ENCODE data around the gene SF3A1.

SF3A1 gene

GRCh38 chr22:30293026-30293425, 63.7 kb downstream of the SF3A1 start:
- no peaks in the 10 kb centered on the region for H3K36me3 ChIP-seq (ENCODE audit: control insufficient read depth, insufficient read depth, low read length)
- H3K27me3 ChIP-seq (ENCODE audit: control insufficient read depth, insufficient read depth, low read length) = no peaks in the 10 kb centered on the region
- peak overlapping the region; percentile 98 for H3K27ac ChIP-seq
- no peak for TF ChIP-seq CTCF (IDR thresholded peaks at IDR 0.05)
- peaks cover 22% of the 10 kb centered on the region for H3K4me1 ChIP-seq
- no peak overlapping the region for H3K4me3 ChIP-seq (ENCODE audit: low read depth, low read length)
- no peak overlapping the region for H3K9ac ChIP-seq
- H3K4me2 ChIP-seq (ENCODE audit: low read length) = no peak overlapping the region
- H2AFZ ChIP-seq = no peak overlapping the region
- no peaks in the 10 kb centered on the region for H3K79me2 ChIP-seq
- H3K9me3 ChIP-seq (ENCODE audit: control insufficient read depth, low read length) = no peaks in the 10 kb centered on the region

DNA sequence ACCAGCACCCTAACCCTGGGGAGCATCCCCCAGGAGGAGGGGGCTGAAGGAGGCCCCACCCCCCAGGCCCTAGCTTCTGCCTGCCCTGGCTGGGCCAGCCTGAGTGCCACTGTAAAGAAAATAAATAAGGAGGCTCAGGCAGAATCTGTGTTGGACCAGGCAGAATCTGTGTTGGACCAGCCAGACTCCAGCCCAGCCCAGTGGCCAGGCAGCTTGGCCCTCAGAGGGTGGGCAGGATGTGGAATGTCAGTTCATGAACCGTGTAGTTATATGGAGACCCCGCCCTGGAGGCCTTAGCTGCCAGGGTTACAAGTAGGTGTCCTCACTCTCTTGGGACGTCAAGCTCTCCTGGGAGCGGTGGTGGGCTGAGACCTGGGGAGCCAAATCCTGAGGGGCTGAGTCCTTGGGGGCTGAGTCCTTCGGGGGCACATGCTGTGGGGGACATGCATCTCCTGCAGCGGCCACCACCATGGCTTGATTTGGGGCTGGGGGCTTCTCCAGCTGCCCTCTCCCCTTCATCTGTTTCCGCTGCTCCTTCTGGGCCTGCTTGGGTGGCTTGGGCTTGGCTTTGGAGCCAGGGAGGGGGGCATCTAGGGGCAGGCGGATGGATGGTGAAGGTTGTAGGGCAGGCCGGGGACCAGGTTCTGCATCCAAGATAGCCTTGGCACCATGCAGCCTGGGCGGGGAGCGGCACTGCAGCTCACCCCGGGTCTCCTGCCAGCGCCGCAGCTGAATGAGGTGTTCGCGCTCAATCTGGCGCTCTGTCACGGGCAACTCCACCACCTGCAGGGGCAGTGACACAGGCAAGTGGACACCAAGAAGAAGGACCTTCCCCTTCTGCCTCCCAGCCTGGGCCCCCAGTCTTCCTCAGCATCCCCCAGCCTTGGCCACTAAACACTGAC, 64.4 kb downstream of the SF3A1 start:
- no peak overlapping the region for H3K4me2 ChIP-seq (ENCODE audit: low read length)
- no peak overlapping the region for H2AFZ ChIP-seq
- peak overlapping the region; percentile 4 for H3K9ac ChIP-seq
- no peaks in the 10 kb centered on the region for H3K36me3 ChIP-seq (ENCODE audit: control insufficient read depth, insufficient read depth, low read length)
- H3K27ac ChIP-seq = peak overlapping the region; percentile 98
- no peaks in the 10 kb centered on the region for H3K27me3 ChIP-seq (ENCODE audit: control insufficient read depth, insufficient read depth, low read length)
- no peak for TF ChIP-seq CTCF (IDR thresholded peaks at IDR 0.05)
- H3K79me2 ChIP-seq = no peaks in the 10 kb centered on the region
- H3K4me3 ChIP-seq (ENCODE audit: low read depth, low read length) = no peak overlapping the region
- H3K4me1 ChIP-seq = peaks cover 22% of the 10 kb centered on the region
- H3K9me3 ChIP-seq (ENCODE audit: control insufficient read depth, low read length) = no peaks in the 10 kb centered on the region

DNA sequence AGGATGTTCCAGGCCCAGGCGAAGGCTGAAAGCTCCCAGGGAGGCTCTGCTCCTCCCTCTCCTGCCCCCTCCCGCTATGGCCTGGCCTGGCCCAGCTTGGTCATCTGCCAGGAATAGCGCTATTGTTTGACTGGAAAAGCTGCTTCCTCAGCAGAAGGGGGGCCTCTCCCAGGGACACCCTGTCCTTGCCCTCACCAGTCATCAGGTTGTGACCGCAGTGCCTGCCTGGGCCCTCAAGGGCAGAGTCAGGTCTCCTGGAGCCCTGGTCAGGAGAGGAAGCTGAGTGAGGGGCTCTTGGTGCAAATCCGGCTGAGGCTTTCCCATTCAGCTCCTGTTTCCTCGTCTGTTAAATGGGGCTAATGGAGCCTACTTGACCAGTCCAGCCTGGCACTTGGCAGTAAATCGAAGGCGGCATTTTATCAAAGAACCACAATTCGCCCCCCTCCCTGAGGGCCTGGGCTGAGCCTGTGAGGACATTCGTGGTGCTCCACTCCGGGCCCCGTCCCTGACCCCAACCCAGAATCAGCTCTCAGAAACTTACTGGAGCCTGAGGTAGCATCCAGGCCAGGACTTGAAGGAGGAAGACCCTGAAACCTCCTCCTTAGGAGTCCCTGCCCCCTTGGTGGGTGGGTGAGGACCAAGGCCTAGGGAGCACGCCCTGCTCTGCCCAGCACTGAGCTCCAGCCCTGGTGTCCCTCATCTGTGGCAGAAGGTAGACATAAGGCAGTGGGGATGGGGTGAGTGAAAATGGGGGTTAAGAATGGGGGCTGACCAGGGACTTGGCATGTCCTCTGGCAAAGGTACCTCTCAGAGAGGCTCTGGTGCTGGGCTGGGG, 65.4 kb downstream of the SF3A1 start:
- peaks cover 22% of the 10 kb centered on the region for H3K4me1 ChIP-seq
- H3K27me3 ChIP-seq (ENCODE audit: control insufficient read depth, insufficient read depth, low read length) = no peaks in the 10 kb centered on the region
- no peaks in the 10 kb centered on the region for H3K79me2 ChIP-seq
- peak overlapping the region; percentile 98 for H3K27ac ChIP-seq
- no peak overlapping the region for H3K9ac ChIP-seq
- H3K4me2 ChIP-seq (ENCODE audit: low read length) = peak overlapping the region; percentile 59
- H2AFZ ChIP-seq = no peak overlapping the region
- no peaks in the 10 kb centered on the region for H3K9me3 ChIP-seq (ENCODE audit: control insufficient read depth, low read length)
- no peak for TF ChIP-seq CTCF (IDR thresholded peaks at IDR 0.05)
- peak overlapping the region; percentile 35 for H3K4me3 ChIP-seq (ENCODE audit: low read depth, low read length)
- no peaks in the 10 kb centered on the region for H3K36me3 ChIP-seq (ENCODE audit: control insufficient read depth, insufficient read depth, low read length)

- no peaks in the 10 kb centered on the region for H3K36me3 ChIP-seq (ENCODE audit: control insufficient read depth, insufficient read depth, low read length)
- H3K4me2 ChIP-seq (ENCODE audit: low read length) = peak overlapping the region; percentile 67
- peaks cover 22% of the 10 kb centered on the region for H3K4me1 ChIP-seq
- H3K27ac ChIP-seq = peak overlapping the region; percentile 98
- no peak overlapping the region for H3K9ac ChIP-seq
- no peak overlapping the region for H2AFZ ChIP-seq
- TF ChIP-seq CTCF (IDR thresholded peaks at IDR 0.05) = no peak
- H3K27me3 ChIP-seq (ENCODE audit: control insufficient read depth, insufficient read depth, low read length) = no peaks in the 10 kb centered on the region
- H3K79me2 ChIP-seq = no peaks in the 10 kb centered on the region
- peak overlapping the region; percentile 88 for H3K4me3 ChIP-seq (ENCODE audit: low read depth, low read length)
- H3K9me3 ChIP-seq (ENCODE audit: control insufficient read depth, low read length) = no peaks in the 10 kb centered on the region
Observed at GRCh38 chr22:30290342-30291057, 66.2 kb downstream of the SF3A1 start.
